Measurements from ENCODE around the gene INPP4B. TPM values are rescaled to one million over a fixed set of nuclear protein-coding genes. Genes with fewer than 3 reads are reported as not detected.

The INPP4B gene
- total RNA-seq, 1 experiment from 2014 or later, result 114 TPM

- Mint-ChIP-seq H3K27ac (ENCODE audit: unreplicated experiment) (no peak overlapping the region), H3K4me1 (ENCODE audit: low read depth, unreplicated experiment) (no peaks in the 10 kb centered on the region), H3K27me3 (ENCODE audit: unreplicated experiment) (no peaks in the 10 kb centered on the region), H3K9me3 (ENCODE audit: low read depth, unreplicated experiment) (no peaks in the 10 kb centered on the region), H3K36me3 (ENCODE audit: insufficient read depth, unreplicated experiment) (peaks cover 8% of the 10 kb centered on the region), H3K4me3 (ENCODE audit: low read depth, unreplicated experiment) (no peak overlapping the region)
- intact Hi-C loops (cut with micrococcal nuclease; ENCODE audit: unreplicated experiment), result no loop called here
- no peak for DNase-seq
- no TSS peak for BruUV-seq (replicated peaks)
- CTCF ChIA-PET, result no interaction called here
- no peak for TF ChIP-seq CTCF (IDR thresholded peaks at IDR 0.05; ENCODE audit: unreplicated experiment)
Observed at GRCh38 chr4:142222127-142222526, 624.0 kb downstream of the INPP4B start.

DNA sequence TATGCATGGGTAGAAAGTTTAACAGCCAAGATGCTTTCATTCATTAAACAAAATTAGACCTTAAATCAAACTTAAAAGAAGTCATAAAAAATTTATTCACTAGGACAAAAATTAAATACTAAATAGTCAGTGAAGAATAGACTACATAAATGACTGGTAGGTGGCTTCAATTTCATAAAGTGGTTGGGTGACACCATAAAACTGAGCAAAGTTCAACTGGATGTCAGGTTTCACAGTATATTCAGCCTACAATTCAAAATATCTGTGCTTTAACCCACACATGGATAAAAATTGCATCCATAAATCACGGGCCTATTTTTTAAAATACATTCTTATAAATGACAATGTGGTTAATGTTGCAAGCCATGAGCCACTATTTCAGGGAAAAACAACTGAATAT, 627.4 kb downstream of the INPP4B start:
- intact Hi-C loops (cut with micrococcal nuclease; ENCODE audit: unreplicated experiment), result no loop called here
- peaks cover 4% of the 10 kb centered on the region for H3K36me3 Mint-ChIP-seq (ENCODE audit: insufficient read depth, unreplicated experiment)
- BruUV-seq (replicated peaks), result no TSS peak
- no peak for TF ChIP-seq CTCF (IDR thresholded peaks at IDR 0.05; ENCODE audit: unreplicated experiment)
- no peaks in the 10 kb centered on the region for H3K9me3 Mint-ChIP-seq (ENCODE audit: low read depth, unreplicated experiment)
- H3K27ac Mint-ChIP-seq (ENCODE audit: unreplicated experiment), result no peak overlapping the region
- no peaks in the 10 kb centered on the region for H3K4me1 Mint-ChIP-seq (ENCODE audit: low read depth, unreplicated experiment)
- no peak overlapping the region for H3K4me3 Mint-ChIP-seq (ENCODE audit: low read depth, unreplicated experiment)
- DNase-seq, result no peak
- CTCF ChIA-PET, result no interaction called here
- no peaks in the 10 kb centered on the region for H3K27me3 Mint-ChIP-seq (ENCODE audit: unreplicated experiment)

GRCh38 chr4:142211444-142211843, 634.7 kb downstream of the INPP4B start:
- no peak for TF ChIP-seq CTCF (IDR thresholded peaks at IDR 0.05; ENCODE audit: unreplicated experiment)
- peaks cover 10% of the 10 kb centered on the region for H3K36me3 Mint-ChIP-seq (ENCODE audit: insufficient read depth, unreplicated experiment)
- no peak overlapping the region for H3K4me3 Mint-ChIP-seq (ENCODE audit: low read depth, unreplicated experiment)
- H3K27ac Mint-ChIP-seq (ENCODE audit: unreplicated experiment), result no peak overlapping the region
- no peak for DNase-seq
- H3K9me3 Mint-ChIP-seq (ENCODE audit: low read depth, unreplicated experiment), result no peaks in the 10 kb centered on the region
- H3K27me3 Mint-ChIP-seq (ENCODE audit: unreplicated experiment), result no peaks in the 10 kb centered on the region
- CTCF ChIA-PET, result no interaction called here
- BruUV-seq (replicated peaks), result no TSS peak
- intact Hi-C loops (cut with micrococcal nuclease; ENCODE audit: unreplicated experiment), result no loop called here
- no peaks in the 10 kb centered on the region for H3K4me1 Mint-ChIP-seq (ENCODE audit: low read depth, unreplicated experiment)

GRCh38 chr4:142203505-142203904, 642.6 kb downstream of the INPP4B start:
- Mint-ChIP-seq H3K4me1 (ENCODE audit: low read depth, unreplicated experiment) (no peaks in the 10 kb centered on the region), H3K9me3 (ENCODE audit: low read depth, unreplicated experiment) (no peaks in the 10 kb centered on the region), H3K36me3 (ENCODE audit: insufficient read depth, unreplicated experiment) (peaks cover 10% of the 10 kb centered on the region), H3K27ac (ENCODE audit: unreplicated experiment) (no peak overlapping the region), H3K4me3 (ENCODE audit: low read depth, unreplicated experiment) (no peak overlapping the region), H3K27me3 (ENCODE audit: unreplicated experiment) (no peaks in the 10 kb centered on the region)
- no peak for TF ChIP-seq CTCF (IDR thresholded peaks at IDR 0.05; ENCODE audit: unreplicated experiment)
- BruUV-seq (replicated peaks), result no TSS peak
- DNase-seq, result no peak
- intact Hi-C loops (cut with micrococcal nuclease; ENCODE audit: unreplicated experiment), result no loop called here
- CTCF ChIA-PET, result no interaction called here
